CD4-positive, alpha-beta T cell (primary cell): ENCODE results near the gene NPS. TPM values are rescaled to one million over a fixed set of nuclear protein-coding genes. Genes with fewer than 3 reads are reported as not detected.

ENCODE experiments used
- ATAC-seq: fragments of 200-7000 bp; cut with Tn5 transposase; one replicate; pipeline ENCODE4 v1.10.0; 2022; ENCODE audit warnings: mild to moderate bottlenecking; ENCODE audit not compliant: poor library complexity
- CTCF ChIA-PET: fragments of 350-600 bp; sonication (Branson Sonifier 250); formaldehyde crosslinking; loops from one replicate; lab custom pipeline; 2021; ENCODE audit warnings: antibody characterized with exemption, inconsistent platforms; lab: Charles Lee
- POLR2A ChIA-PET: fragments of 350-600 bp; sonication (Branson Sonifier 250); formaldehyde crosslinking; loops from one replicate; lab custom pipeline; 2021; ENCODE audit warnings: antibody characterized with exemption, inconsistent platforms; lab: Charles Lee
- DNase-seq, 14 experiments: peaks; one replicate each; pipeline ENCODE4 v3.0.0-alpha.2; 2013 to 2020; ENCODE audit warnings: mixed read lengths in 2 of 14
- H3K27ac ChIP-seq, 2 donors: one replicate each; pipeline versions ENCODE4 v1.5.1 to v1.7.0; 2013; ENCODE audit warnings: low read length in 2 of 2, low read depth in 1 of 2, mild to moderate bottlenecking in 1 of 2
- H3K27me3 ChIP-seq, 2 experiments: 1 replicate in 1 of 2; 2 replicates in 1 of 2; pipeline versions ENCODE4 v1.6.1 to v1.7.0; 2013; ENCODE audit warnings: low read length in 2 of 2, control low read depth in 1 of 2, mild to moderate bottlenecking in 1 of 2, moderate library complexity in 1 of 2; ENCODE audit not compliant: insufficient read depth in 2 of 2, control insufficient read depth in 1 of 2
- H3K36me3 ChIP-seq: one replicate; pipeline ENCODE4 v1.6.1; 2013; ENCODE audit warnings: low read length, control low read depth; ENCODE audit not compliant: insufficient read depth
- H3K4me1 ChIP-seq: one replicate; pipeline ENCODE4 v1.6.1; 2013; ENCODE audit warnings: low read length, control low read depth; ENCODE audit not compliant: insufficient read depth
- H3K4me3 ChIP-seq: one replicate; pipeline ENCODE4 v1.5.1; 2013; ENCODE audit warnings: mild to moderate bottlenecking, low read length, moderate library complexity
- H3K9me3 ChIP-seq, 2 experiments: 1 replicate in 1 of 2; 2 replicates in 1 of 2; pipeline versions ENCODE4 v1.6.1 to v1.7.0; 2013; ENCODE audit warnings: low read length in 2 of 2, mild to moderate bottlenecking in 2 of 2, control low read depth in 1 of 2, moderate library complexity in 1 of 2; ENCODE audit not compliant: control insufficient read depth in 1 of 2, insufficient read depth in 1 of 2
- H3K27ac Mint-ChIP-seq: one replicate; pipeline ENCODE4 v1.8.0; 2020; ENCODE audit warnings: mixed read lengths
- H3K27me3 Mint-ChIP-seq: one replicate; pipeline ENCODE4 v1.8.0; 2021; ENCODE audit warnings: mixed read lengths
- H3K36me3 Mint-ChIP-seq: one replicate; pipeline ENCODE4 v1.8.0; 2021; ENCODE audit warnings: low read depth, mixed read lengths
- H3K4me1 Mint-ChIP-seq: one replicate; pipeline ENCODE4 v1.8.0; 2021; ENCODE audit warnings: low read depth, mixed read lengths
- H3K4me3 Mint-ChIP-seq: one replicate; pipeline ENCODE4 v1.8.0; 2020; ENCODE audit warnings: mild to moderate bottlenecking, mixed read lengths
- H3K9me3 Mint-ChIP-seq: one replicate; pipeline ENCODE4 v1.8.0; 2020; ENCODE audit warnings: mixed read lengths
- intact Hi-C, 2 experiments: fragments of 100-400 bp; cut with DNase I in 1 of 2; cut with micrococcal nuclease in 1 of 2; formaldehyde crosslinking; loops; one replicate each; pipeline versions ENCODE4 v1.15.1 to v1.9.0; 2023 to 2025; cut with DNase I, micrococcal nuclease
- total RNA-seq, 174 experiments: library from RNA in 2 of 174; stranded (reverse) in 2 of 174; gene quantifications; one replicate each; pipeline ENCODE4 v1.2.3 and lab custom pipeline; 2021 to 2026
- TF ChIP-seq, protein P1 (sequence below): fragments of 200-600 bp; IDR thresholded peaks from one replicate; pipeline ENCODE4 v1.8.0; 2022; ENCODE audit warnings: antibody characterized with exemption, mild to moderate bottlenecking

NPS gene
- total RNA-seq, 2 experiments from 2014 or later = not detected

DNA sequence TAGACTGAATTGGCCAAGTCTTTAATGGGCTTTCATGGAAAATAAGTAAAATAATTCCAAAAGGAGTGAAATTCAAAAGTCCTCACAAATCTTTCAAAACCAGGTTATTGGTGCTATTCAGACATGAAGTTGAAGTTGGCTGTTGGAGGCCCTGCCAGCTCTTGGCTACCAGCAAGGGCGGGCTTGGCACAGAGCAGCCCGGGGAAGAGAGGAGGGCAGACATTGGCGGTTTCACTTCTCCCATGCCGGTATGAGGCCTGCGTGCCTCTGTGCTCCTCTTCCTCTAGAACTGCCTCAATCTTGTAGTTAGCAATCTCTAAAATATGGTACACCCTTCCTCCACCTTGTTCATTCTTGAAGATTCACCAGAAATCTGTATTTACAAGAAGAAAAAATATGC, 16.4 kb upstream of the NPS start:
- CTCF ChIA-PET = no interaction called here

DNA sequence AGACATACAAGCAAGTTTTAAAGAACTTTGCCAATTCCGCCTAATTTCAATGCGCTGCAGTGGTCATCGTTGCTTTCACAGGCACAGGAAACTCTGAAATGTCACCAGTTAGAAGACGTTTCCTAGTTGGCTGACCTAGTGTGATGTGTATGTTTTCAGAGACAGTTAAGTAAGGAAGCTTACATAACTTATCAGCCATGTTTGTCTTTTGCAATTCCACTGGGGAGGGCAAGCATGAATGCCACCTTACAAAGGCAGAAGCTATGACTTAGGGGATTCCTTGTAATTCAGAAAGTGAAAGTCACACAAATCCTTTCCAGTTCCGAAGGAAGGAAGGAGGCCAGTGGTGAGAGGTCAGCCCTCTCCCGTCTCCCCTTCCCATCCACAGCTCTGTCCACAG, 15.0 kb upstream of the NPS start:
- H3K36me3 ChIP-seq = no peaks in the 10 kb centered on the region
- Mint-ChIP-seq H3K36me3 (no peaks in the 10 kb centered on the region), H3K27ac (no peak overlapping the region), H3K4me1 (no peaks in the 10 kb centered on the region), H3K9me3 (no peaks in the 10 kb centered on the region), H3K4me3 (no peak overlapping the region), H3K27me3 (no peaks in the 10 kb centered on the region)
- ATAC-seq = no peak
- CTCF ChIA-PET = no interaction called here
- no peaks in the 10 kb centered on the region for H3K27me3 ChIP-seq
- H3K4me1 ChIP-seq = no peaks in the 10 kb centered on the region
- intact Hi-C loops = no loop called here
- no peak overlapping the region for H3K27ac ChIP-seq
- peaks cover 0 to 17% of the 10 kb centered on the region in 2 experiments for H3K9me3 ChIP-seq
- POLR2A ChIA-PET = no interaction called here
- H3K4me3 ChIP-seq = no peak overlapping the region
- TF ChIP-seq, protein P1, sequence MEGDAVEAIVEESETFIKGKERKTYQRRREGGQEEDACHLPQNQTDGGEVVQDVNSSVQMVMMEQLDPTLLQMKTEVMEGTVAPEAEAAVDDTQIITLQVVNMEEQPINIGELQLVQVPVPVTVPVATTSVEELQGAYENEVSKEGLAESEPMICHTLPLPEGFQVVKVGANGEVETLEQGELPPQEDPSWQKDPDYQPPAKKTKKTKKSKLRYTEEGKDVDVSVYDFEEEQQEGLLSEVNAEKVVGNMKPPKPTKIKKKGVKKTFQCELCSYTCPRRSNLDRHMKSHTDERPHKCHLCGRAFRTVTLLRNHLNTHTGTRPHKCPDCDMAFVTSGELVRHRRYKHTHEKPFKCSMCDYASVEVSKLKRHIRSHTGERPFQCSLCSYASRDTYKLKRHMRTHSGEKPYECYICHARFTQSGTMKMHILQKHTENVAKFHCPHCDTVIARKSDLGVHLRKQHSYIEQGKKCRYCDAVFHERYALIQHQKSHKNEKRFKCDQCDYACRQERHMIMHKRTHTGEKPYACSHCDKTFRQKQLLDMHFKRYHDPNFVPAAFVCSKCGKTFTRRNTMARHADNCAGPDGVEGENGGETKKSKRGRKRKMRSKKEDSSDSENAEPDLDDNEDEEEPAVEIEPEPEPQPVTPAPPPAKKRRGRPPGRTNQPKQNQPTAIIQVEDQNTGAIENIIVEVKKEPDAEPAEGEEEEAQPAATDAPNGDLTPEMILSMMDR = no peak
- DNase-seq = peak in 2 of 14 experiments; percentile 22 to 23

More for the DNA sequence above, 16.4 kb upstream of the NPS start:
- no peaks in the 10 kb centered on the region for H3K4me1 ChIP-seq
- H3K4me3 ChIP-seq = no peak overlapping the region
- ATAC-seq (no peak), DNase-seq (no peak)
- Mint-ChIP-seq H3K27me3 (peaks cover 4% of the 10 kb centered on the region), H3K36me3 (no peaks in the 10 kb centered on the region), H3K4me3 (no peak overlapping the region), H3K27ac (no peak overlapping the region), H3K4me1 (no peaks in the 10 kb centered on the region), H3K9me3 (no peaks in the 10 kb centered on the region)
- intact Hi-C loops = no loop called here
- POLR2A ChIA-PET = no interaction called here
- TF ChIP-seq, protein P1 = no peak
- H3K9me3 ChIP-seq = peaks cover 0 to 13% of the 10 kb centered on the region in 2 experiments
- no peaks in the 10 kb centered on the region for H3K36me3 ChIP-seq
- H3K27ac ChIP-seq = no peak overlapping the region
- no peaks in the 10 kb centered on the region for H3K27me3 ChIP-seq

DNA sequence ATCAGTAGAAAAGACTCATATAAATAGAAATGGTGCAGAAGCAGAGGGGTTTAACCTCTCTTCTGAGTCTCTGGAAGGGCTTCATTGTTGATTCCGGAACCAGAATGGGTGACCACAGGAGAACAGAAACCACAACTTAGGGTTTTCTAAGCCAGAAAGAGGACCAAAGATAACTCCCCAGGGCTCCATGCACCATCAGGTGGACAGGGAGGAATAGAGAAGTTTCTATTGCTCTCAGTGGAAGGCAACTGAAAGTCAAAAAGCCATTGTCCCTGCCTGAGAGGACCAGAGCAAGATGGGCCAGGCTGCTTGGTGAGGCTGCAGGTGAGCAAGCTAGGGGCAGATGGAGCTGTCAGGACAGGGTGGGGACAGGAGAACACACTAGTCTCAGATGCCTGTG, 14.6 kb upstream of the NPS start:
- Mint-ChIP-seq H3K36me3 (no peaks in the 10 kb centered on the region), H3K4me3 (no peak overlapping the region), H3K27me3 (no peaks in the 10 kb centered on the region), H3K27ac (no peak overlapping the region), H3K4me1 (no peaks in the 10 kb centered on the region), H3K9me3 (no peaks in the 10 kb centered on the region)
- H3K4me3 ChIP-seq = no peak overlapping the region
- no peaks in the 10 kb centered on the region for H3K4me1 ChIP-seq
- H3K36me3 ChIP-seq = no peaks in the 10 kb centered on the region
- TF ChIP-seq, protein P1 = no peak
- POLR2A ChIA-PET = no interaction called here
- CTCF ChIA-PET = no interaction called here
- peaks cover 0 to 17% of the 10 kb centered on the region in 2 experiments for H3K9me3 ChIP-seq
- DNase-seq (no peak), ATAC-seq (no peak)
- intact Hi-C loops = no loop called here
- H3K27me3 ChIP-seq = no peaks in the 10 kb centered on the region
- no peak overlapping the region for H3K27ac ChIP-seq
